WTC11 (cell line): ENCODE measurements around the gene UIMC1.
"Not testable (repeated sequence)": the region's sequence is repeated elsewhere in the genome, so short reads cannot be mapped to it uniquely, and the experiment has no call there.

ENCODE experiments used
- ATF2 ChIP-seq: sonication (generic); formaldehyde crosslinking; IDR thresholded peaks from 2 replicates; pipeline ENCODE4 v1.8.1; 2022; ENCODE audit warnings: low read depth, missing genetic modification reagents, borderline replicate concordance
- CREM ChIP-seq: sonication (generic); formaldehyde crosslinking; IDR thresholded peaks from 2 replicates; pipeline ENCODE4 v1.8.1; 2022; ENCODE audit warnings: mild to moderate bottlenecking, missing genetic modification reagents, moderate library complexity
- CTCF ChIP-seq: fragments of 200-600 bp; IDR thresholded peaks from 2 replicates; pipeline ENCODE4 v1.8.0; 2022; ENCODE audit warnings: antibody characterized with exemption
- E2F1 ChIP-seq: sonication (generic); formaldehyde crosslinking; IDR thresholded peaks from 2 replicates; pipeline ENCODE4 v1.8.0; 2022; ENCODE audit warnings: mild to moderate bottlenecking, missing genetic modification reagents
- FOXK1 ChIP-seq: sonication (generic); formaldehyde crosslinking; IDR thresholded peaks from 2 replicates; pipeline ENCODE4 v1.8.0; 2022; ENCODE audit warnings: mild to moderate bottlenecking, moderate library complexity, missing genetic modification reagents
- NFYB ChIP-seq: sonication (generic); formaldehyde crosslinking; conservative IDR thresholded peaks from 2 replicates; pipeline ENCODE4 v1.8.0; 2022; ENCODE audit warnings: low read depth, missing genetic modification reagents
- USF1 ChIP-seq: sonication (generic); formaldehyde crosslinking; IDR thresholded peaks from 2 replicates; pipeline ENCODE4 v1.8.0; 2022; ENCODE audit warnings: mild to moderate bottlenecking, missing genetic modification reagents
- ZNF138 ChIP-seq: sonication (generic); formaldehyde crosslinking; conservative IDR thresholded peaks from 2 replicates; pipeline ENCODE4 v1.8.1; 2022; ENCODE audit warnings: mild to moderate bottlenecking, moderate library complexity, missing genetic modification reagents
- ZNF232 ChIP-seq: sonication (generic); formaldehyde crosslinking; IDR thresholded peaks from 2 replicates; pipeline ENCODE4 v1.8.0; 2022; ENCODE audit warnings: mild to moderate bottlenecking, missing genetic modification reagents

- not testable (repeated sequence) for TF ChIP-seq ZNF138 (CRISPR knock-in tag); FOXK1 (CRISPR knock-in tag); ZNF232; CTCF; ATF2 (CRISPR knock-in tag); CREM; USF1; NFYB; E2F1 (CRISPR knock-in tag)
These were observed 23.0 kb downstream of the UIMC1 start for GRCh38 chr5:176983593-176983992.
